ENCODE results near the gene IQCN.

GRCh38 chr19:18297308-18297707 is 23.1 kb upstream of the IQCN start:
- TF ChIP-seq, protein P1, sequence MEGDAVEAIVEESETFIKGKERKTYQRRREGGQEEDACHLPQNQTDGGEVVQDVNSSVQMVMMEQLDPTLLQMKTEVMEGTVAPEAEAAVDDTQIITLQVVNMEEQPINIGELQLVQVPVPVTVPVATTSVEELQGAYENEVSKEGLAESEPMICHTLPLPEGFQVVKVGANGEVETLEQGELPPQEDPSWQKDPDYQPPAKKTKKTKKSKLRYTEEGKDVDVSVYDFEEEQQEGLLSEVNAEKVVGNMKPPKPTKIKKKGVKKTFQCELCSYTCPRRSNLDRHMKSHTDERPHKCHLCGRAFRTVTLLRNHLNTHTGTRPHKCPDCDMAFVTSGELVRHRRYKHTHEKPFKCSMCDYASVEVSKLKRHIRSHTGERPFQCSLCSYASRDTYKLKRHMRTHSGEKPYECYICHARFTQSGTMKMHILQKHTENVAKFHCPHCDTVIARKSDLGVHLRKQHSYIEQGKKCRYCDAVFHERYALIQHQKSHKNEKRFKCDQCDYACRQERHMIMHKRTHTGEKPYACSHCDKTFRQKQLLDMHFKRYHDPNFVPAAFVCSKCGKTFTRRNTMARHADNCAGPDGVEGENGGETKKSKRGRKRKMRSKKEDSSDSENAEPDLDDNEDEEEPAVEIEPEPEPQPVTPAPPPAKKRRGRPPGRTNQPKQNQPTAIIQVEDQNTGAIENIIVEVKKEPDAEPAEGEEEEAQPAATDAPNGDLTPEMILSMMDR (conservative IDR thresholded peaks at IDR 0.05 in 1 of 2, IDR thresholded peaks at IDR 0.05 in 1 of 2; ENCODE audit: low read depth in 1 of 2, low read length in 2 of 2): no peak
- no peak for TF ChIP-seq EZH2 (IDR thresholded peaks at IDR 0.05; ENCODE audit: low read length, missing control alignments)
